AG10803 (cell line): Measurements from ENCODE around the gene INPP5E.

Experiments
- DNase-seq: peaks from one replicate; pipeline ENCODE4 v3.0.0; 2010; ENCODE audit warnings: low read depth
- H3K4me3 ChIP-seq: 2 replicates; pipeline ENCODE4 v1.5.1; 2011; ENCODE audit warnings: mild to moderate bottlenecking, low read length, control low read depth
- TF ChIP-seq, protein P1 (sequence below): conservative IDR thresholded peaks from 2 replicates; pipeline ENCODE4 v1.5.1; 2011; ENCODE audit warnings: mild to moderate bottlenecking, low read length, control low read depth, inconsistent platforms

Gene INPP5E

GRCh38 chr9:136454026-136454796 is 14.6 kb upstream of the INPP5E start:
- H3K4me3 ChIP-seq: no peak overlapping the region
- no peak for DNase-seq
- TF ChIP-seq, protein P1, sequence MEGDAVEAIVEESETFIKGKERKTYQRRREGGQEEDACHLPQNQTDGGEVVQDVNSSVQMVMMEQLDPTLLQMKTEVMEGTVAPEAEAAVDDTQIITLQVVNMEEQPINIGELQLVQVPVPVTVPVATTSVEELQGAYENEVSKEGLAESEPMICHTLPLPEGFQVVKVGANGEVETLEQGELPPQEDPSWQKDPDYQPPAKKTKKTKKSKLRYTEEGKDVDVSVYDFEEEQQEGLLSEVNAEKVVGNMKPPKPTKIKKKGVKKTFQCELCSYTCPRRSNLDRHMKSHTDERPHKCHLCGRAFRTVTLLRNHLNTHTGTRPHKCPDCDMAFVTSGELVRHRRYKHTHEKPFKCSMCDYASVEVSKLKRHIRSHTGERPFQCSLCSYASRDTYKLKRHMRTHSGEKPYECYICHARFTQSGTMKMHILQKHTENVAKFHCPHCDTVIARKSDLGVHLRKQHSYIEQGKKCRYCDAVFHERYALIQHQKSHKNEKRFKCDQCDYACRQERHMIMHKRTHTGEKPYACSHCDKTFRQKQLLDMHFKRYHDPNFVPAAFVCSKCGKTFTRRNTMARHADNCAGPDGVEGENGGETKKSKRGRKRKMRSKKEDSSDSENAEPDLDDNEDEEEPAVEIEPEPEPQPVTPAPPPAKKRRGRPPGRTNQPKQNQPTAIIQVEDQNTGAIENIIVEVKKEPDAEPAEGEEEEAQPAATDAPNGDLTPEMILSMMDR: no peak

- DNase-seq: no peak
- TF ChIP-seq, protein P1: no peak
- H3K4me3 ChIP-seq: no peak overlapping the region
These were observed 13.7 kb upstream of the INPP5E start for GRCh38 chr9:136453326-136453725.

DNA sequence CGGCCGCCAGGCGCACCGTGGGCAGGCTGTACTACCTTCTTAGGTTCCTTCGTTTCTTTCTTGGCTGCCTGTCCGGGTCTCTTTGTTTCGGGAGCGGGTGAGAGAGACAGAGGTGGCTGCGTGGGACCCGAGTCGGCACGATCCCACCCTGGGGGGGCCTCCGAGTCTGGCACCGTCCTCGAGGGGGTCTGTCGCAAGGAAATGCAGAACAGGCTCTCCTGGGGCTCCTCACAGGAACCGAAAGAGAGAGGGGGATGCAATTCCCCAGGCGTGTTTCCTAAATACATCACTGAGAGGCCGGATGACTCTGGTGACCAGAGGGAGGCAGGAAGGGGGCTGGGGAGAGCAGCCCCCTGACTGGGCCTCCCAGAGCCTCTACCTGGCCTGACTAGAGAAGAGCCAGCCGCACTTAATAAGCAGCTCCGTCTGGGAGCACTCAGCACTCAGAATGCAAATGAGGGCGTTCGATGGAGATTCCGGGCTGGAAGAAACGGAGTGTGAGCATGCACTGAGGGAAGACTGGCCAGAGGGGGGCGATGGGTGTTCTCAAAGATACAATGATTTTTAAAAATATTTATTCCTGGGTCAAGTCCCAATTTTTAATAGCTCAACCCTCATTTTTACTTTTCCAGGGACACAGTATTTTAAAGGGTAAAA is 11.7 kb upstream of the INPP5E start:
- TF ChIP-seq, protein P1: peak; percentile 11; the same call in 1 of the 2 replicates
- H3K4me3 ChIP-seq: no peak overlapping the region
- no peak for DNase-seq

DNA sequence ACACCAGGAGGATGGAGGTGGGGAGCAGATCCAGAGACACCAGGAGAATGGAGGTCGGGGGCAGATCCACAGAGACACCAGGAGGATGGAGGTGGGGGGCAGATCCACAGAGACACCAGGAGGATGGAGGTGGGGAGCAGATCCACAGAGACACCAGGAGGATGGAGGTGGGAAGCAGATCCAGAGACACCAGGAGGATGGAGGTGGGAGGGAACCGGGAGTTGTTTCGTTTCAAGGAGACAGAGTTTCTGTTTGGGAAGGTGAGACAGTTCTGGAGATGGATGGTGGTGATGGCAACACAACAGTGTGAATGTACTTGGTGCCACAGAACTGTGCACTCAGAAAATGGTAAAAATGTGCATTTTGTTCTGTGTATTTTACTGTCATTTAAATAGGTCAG is 9.0 kb upstream of the INPP5E start:
- DNase-seq: no peak
- H3K4me3 ChIP-seq: no peak overlapping the region
- TF ChIP-seq, protein P1: no peak

DNA sequence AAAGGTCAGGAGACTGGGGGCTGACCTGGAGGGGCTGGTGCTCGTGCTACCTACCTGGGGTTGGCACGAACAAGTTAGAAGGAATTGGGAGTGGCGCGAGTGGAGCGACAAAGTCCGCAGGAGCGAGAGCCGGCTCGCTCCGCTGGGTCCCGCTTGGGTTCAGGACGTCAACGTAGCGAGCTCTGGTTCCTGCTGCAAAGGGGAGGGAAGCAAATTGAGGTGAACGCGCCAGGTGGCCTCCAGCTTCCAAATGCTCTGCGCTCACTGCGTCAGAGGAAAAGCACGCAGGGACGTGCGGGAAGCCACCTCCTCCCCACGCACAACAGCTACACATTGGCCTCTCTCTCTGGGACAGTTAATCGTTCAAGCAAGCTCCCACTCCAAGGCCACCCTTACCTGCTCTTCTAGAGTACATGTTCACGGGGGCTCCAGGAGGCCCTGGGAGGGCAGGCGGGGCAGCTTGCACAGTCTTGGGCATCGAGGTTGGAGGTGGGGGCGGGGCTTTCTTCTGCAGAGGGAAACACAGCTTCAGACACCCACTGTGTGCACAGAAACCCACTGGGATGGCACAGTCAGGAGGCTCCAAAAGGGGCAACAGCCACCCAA is 7.6 kb upstream of the INPP5E start:
- no peak overlapping the region for H3K4me3 ChIP-seq
- TF ChIP-seq, protein P1: no peak
- no peak for DNase-seq

DNA sequence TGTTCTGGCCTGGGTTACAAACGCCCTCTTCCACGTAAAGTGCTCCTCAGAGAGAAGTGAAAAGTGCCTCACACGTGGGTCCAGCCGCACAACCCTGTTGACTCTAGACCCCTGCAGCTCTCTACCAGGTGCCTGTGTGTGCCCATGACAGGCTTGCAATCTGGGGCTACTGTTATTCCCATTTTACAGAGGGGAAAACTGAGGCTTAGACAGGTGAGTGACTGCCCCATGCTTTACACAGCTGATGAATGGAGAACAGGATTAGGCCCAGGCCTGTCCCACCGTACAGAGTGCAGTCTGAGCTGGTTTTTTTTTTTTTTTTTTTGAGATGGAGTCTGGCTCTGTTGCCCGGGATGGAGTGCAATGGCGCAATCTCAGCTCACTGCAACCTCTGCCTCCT is 6.2 kb upstream of the INPP5E start:
- DNase-seq: no peak
- TF ChIP-seq, protein P1: no peak
- H3K4me3 ChIP-seq: no peak overlapping the region
